CD4-positive, alpha-beta memory T cell (primary cell): ENCODE data around the gene ARMC9. TPM values are rescaled to one million over a fixed set of nuclear protein-coding genes. Genes with fewer than 3 reads are reported as not detected.

Experiments
- CTCF ChIA-PET: fragments of 350-600 bp; sonication (Branson Sonifier 250); formaldehyde crosslinking; loops from one replicate; lab custom pipeline; 2021; ENCODE audit warnings: inconsistent platforms; ENCODE audit not compliant: partially characterized antibody; lab: Charles Lee
- POLR2A ChIA-PET: fragments of 350-600 bp; sonication (Branson Sonifier 250); formaldehyde crosslinking; loops from one replicate; lab custom pipeline; 2021; ENCODE audit not compliant: partially characterized antibody; lab: Charles Lee
- DNase-seq, 5 donors: peaks; one replicate each; pipeline versions ENCODE4 v3.0.0 to v3.0.0-alpha.2; 2020 to 2022; ENCODE audit warnings: mixed read lengths in 1 of 5
- H3K27ac ChIP-seq: one replicate; pipeline ENCODE4 v1.7.0; 2013; ENCODE audit warnings: low read depth, low read length
- H3K27me3 ChIP-seq: 2 replicates; pipeline ENCODE4 v1.7.0; 2013; ENCODE audit warnings: mild to moderate bottlenecking, low read length, moderate library complexity; ENCODE audit not compliant: insufficient read depth
- H3K36me3 ChIP-seq: 2 replicates; pipeline ENCODE4 v1.7.0; 2013; ENCODE audit warnings: mild to moderate bottlenecking, low read length, moderate library complexity; ENCODE audit not compliant: insufficient read depth
- H3K4me1 ChIP-seq: 2 replicates; pipeline ENCODE4 v1.7.0; 2013; ENCODE audit warnings: mild to moderate bottlenecking, low read length, moderate library complexity; ENCODE audit not compliant: insufficient read depth
- H3K4me3 ChIP-seq, 2 donors: one replicate each; pipeline ENCODE4 v1.7.0; 2013; ENCODE audit warnings: low read length in 2 of 2, mild to moderate bottlenecking in 1 of 2
- H3K9me3 ChIP-seq, 2 donors: one replicate each; pipeline ENCODE4 v1.7.0; 2013; ENCODE audit warnings: low read length in 2 of 2, control low read depth in 1 of 2; ENCODE audit not compliant: control insufficient read depth in 1 of 2
- H3K27ac Mint-ChIP-seq, 7 donors: one replicate each; pipeline ENCODE4 v1.8.0; 2020 to 2021; ENCODE audit warnings: mixed read lengths in 7 of 7, mild to moderate bottlenecking in 6 of 7, inconsistent platforms in 3 of 7, moderate library complexity in 3 of 7
- H3K27me3 Mint-ChIP-seq, 2 donors: one replicate each; pipeline ENCODE4 v1.8.0; 2020 to 2021; ENCODE audit warnings: mixed read lengths in 2 of 2
- H3K36me3 Mint-ChIP-seq, 2 donors: one replicate each; pipeline ENCODE4 v1.8.0; 2020 to 2021; ENCODE audit warnings: mixed read lengths in 2 of 2, inconsistent platforms in 1 of 2, mild to moderate bottlenecking in 1 of 2
- H3K4me1 Mint-ChIP-seq, 4 donors: one replicate each; pipeline ENCODE4 v1.8.0; 2020 to 2021; ENCODE audit warnings: mixed read lengths in 4 of 4, mild to moderate bottlenecking in 1 of 4
- H3K4me3 Mint-ChIP-seq, 8 donors: one replicate each; pipeline ENCODE4 v1.8.0; 2020 to 2021; ENCODE audit warnings: mixed read lengths in 8 of 8, mild to moderate bottlenecking in 7 of 8, moderate library complexity in 6 of 8, inconsistent platforms in 3 of 8
- H3K9me3 Mint-ChIP-seq, 8 donors: one replicate each; pipeline ENCODE4 v1.8.0; 2020 to 2021; ENCODE audit warnings: mixed read lengths in 8 of 8, mild to moderate bottlenecking in 5 of 8, inconsistent platforms in 3 of 8, moderate library complexity in 1 of 8
- intact Hi-C: fragments of 100-400 bp; cut with micrococcal nuclease; formaldehyde crosslinking; loops from one replicate; pipeline ENCODE4 v1.15.1; 2023
- polyA plus RNA-seq, 2 donors: library from polyadenylated mRNA; unstranded; fragments of 300-500 nt; fragmentation: Illumina TruSeq; gene quantifications; one replicate each; pipeline ENCODE4 v1.2.3, GENCODE V29; 2021
- total RNA-seq, 2 experiments: library from RNA; stranded (reverse); gene quantifications; one replicate each; pipeline ENCODE4 v1.2.3, GENCODE V29; 2021

ARMC9 gene
- total and polyA plus RNA-seq, 4 experiments from 2014 or later = 0.50 to 1.4 (median 1.1) TPM; not detected in 1

DNA sequence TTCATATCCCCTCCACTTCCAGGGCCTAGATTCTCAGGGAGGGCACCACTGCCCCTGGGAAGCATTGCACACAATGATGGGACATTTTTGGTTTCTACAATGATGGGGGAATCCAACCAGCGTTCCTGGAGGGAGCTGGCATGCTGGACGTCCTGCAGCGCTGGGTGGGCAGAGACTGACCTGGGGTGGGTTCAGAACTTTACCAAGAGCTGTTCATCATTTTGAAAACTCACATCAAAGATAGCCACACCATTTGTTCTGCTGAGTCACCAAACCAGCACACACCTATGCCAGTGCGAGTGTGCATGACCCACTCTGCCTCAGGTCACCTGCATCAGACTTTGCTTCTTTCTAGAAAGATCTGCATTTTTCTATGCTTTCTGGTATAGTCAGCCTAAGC lies 14.1 kb upstream of the ARMC9 start:
- POLR2A ChIA-PET = interaction anchor here (0.6 kb wide), 1 partner anchor 12 kb away, joined by 4 read pairs; no protein-coding TSS in a partner anchor
- no peaks in the 10 kb centered on the region for H3K9me3 Mint-ChIP-seq

GRCh38 chr2:231185050-231185725 lies 13.2 kb upstream of the ARMC9 start:
- no peaks in the 10 kb centered on the region for H3K36me3 Mint-ChIP-seq
- ChIA-PET POLR2A (no interaction called here), CTCF (interaction anchor here (0.9 kb wide), 1 partner anchor 11 kb away, joined by 3 read pairs; no protein-coding TSS in a partner anchor)
- intact Hi-C loops = no loop called here
- Histone ChIP-seq H3K4me3 (no peak overlapping the region), H3K4me1 (no peaks in the 10 kb centered on the region), H3K27me3 (peaks cover 3% of the 10 kb centered on the region), H3K27ac (no peak overlapping the region), H3K36me3 (no peaks in the 10 kb centered on the region), H3K9me3 (no peaks in the 10 kb centered on the region)
- no peaks in the 10 kb centered on the region for H3K9me3 Mint-ChIP-seq
- H3K27ac Mint-ChIP-seq = no peak overlapping the region
- peaks cover 1 to 2% (median 2%) of the 10 kb centered on the region in 4 donors for H3K4me1 Mint-ChIP-seq
- no peak for DNase-seq
- no peak overlapping the region for H3K4me3 Mint-ChIP-seq
- peaks cover 17 to 18% of the 10 kb centered on the region in 2 donors for H3K27me3 Mint-ChIP-seq

More for the DNA sequence above, 14.1 kb upstream of the ARMC9 start:
- Mint-ChIP-seq H3K4me1 (peaks cover 6 to 9% (median 7%) of the 10 kb centered on the region in 4 donors), H3K27ac (no peak overlapping the region), H3K36me3 (no peaks in the 10 kb centered on the region), H3K4me3 (no peak overlapping the region), H3K27me3 (peaks cover 13% of the 10 kb centered on the region in 2 donors)
- CTCF ChIA-PET = no interaction called here
- H3K4me1 ChIP-seq = no peaks in the 10 kb centered on the region
- intact Hi-C loops = no loop called here
- no peaks in the 10 kb centered on the region for H3K36me3 ChIP-seq
- no peak for DNase-seq
- no peaks in the 10 kb centered on the region for H3K9me3 ChIP-seq
- no peak overlapping the region for H3K4me3 ChIP-seq
- H3K27ac ChIP-seq = no peak overlapping the region
- peaks cover 3% of the 10 kb centered on the region for H3K27me3 ChIP-seq

DNA sequence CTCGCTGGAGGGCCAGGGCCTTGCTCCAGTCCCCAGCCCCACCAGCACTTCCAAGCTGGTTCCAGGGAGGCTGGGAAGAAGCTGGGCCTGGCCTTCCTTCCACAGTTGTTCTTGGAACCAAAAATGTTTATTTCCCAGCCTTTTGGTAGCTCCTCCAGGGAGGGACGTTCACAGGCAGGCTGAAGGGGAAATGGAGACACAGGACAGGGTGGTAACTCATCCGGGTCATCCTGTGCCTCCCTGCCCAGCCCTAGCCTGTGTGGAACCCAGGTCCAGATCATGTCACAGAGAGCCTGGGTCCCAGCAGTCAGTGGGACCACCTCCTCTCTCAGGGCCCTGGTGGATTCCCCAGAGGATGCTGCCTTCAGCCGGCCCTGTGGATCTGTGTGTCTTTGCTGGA lies 12.5 kb upstream of the ARMC9 start:
- DNase-seq = no peak
- Histone ChIP-seq H3K4me3 (no peak overlapping the region), H3K27ac (no peak overlapping the region), H3K4me1 (no peaks in the 10 kb centered on the region), H3K27me3 (peaks cover 3% of the 10 kb centered on the region), H3K9me3 (no peaks in the 10 kb centered on the region), H3K36me3 (no peaks in the 10 kb centered on the region)
- no peaks in the 10 kb centered on the region for H3K9me3 Mint-ChIP-seq
- POLR2A ChIA-PET = no interaction called here
- H3K4me3 Mint-ChIP-seq = no peak overlapping the region
- no peaks in the 10 kb centered on the region for H3K36me3 Mint-ChIP-seq
- H3K4me1 Mint-ChIP-seq = peaks cover 0 to 1% (median 0%) of the 10 kb centered on the region in 4 donors
- intact Hi-C loops = no loop called here
- peaks cover 17 to 20% of the 10 kb centered on the region in 2 donors for H3K27me3 Mint-ChIP-seq
- CTCF ChIA-PET = interaction anchor here (0.9 kb wide), 1 partner anchor 12 kb away, joined by 3 read pairs; no protein-coding TSS in a partner anchor
- no peak overlapping the region for H3K27ac Mint-ChIP-seq

DNA sequence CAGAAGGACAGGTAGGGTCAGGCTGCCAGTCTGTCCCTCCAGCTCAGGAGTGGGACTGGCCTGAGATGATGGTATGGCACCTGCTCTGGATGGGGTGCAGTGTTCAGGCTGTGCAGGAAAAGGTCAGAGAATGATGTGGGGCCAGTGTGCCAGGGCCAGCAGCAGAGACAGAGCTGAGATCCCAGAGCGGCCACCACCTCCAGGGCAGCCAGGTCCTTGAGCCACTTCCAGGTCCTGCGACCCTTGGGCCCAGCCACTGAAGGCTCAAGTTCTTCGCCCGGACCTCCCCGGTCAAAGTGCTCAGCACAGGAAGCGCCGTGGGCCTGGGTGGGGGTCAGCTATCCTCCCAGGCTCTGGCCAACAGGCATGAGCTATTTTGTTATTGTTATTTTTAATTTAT lies 12.1 kb upstream of the ARMC9 start:
- H3K4me3 Mint-ChIP-seq = no peak overlapping the region
- H3K4me1 Mint-ChIP-seq = peaks cover 0 to 1% (median 0%) of the 10 kb centered on the region in 4 donors
- H3K27ac Mint-ChIP-seq = no peak overlapping the region
- ChIA-PET CTCF (no interaction called here), POLR2A (no interaction called here)
- H3K27me3 Mint-ChIP-seq = peaks cover 17 to 20% of the 10 kb centered on the region in 2 donors
- H3K36me3 Mint-ChIP-seq = no peaks in the 10 kb centered on the region
- intact Hi-C loops = no loop called here
- H3K27ac ChIP-seq = no peak overlapping the region
- H3K27me3 ChIP-seq = peaks cover 3% of the 10 kb centered on the region
- H3K4me3 ChIP-seq = no peak overlapping the region
- no peak for DNase-seq
- no peaks in the 10 kb centered on the region for H3K4me1 ChIP-seq
- H3K36me3 ChIP-seq = no peaks in the 10 kb centered on the region
- no peaks in the 10 kb centered on the region for H3K9me3 Mint-ChIP-seq
- H3K9me3 ChIP-seq = no peaks in the 10 kb centered on the region

GRCh38 chr2:231187736-231188505 lies 10.5 kb upstream of the ARMC9 start:
- POLR2A ChIA-PET = no interaction called here
- Mint-ChIP-seq H3K36me3 (no peaks in the 10 kb centered on the region), H3K4me3 (no peak overlapping the region), H3K27ac (no peak overlapping the region), H3K27me3 (peaks cover 20 to 22% of the 10 kb centered on the region in 2 donors), H3K9me3 (no peaks in the 10 kb centered on the region), H3K4me1 (peaks cover 0 to 1% (median 0%) of the 10 kb centered on the region in 4 donors)
- H3K27me3 ChIP-seq = peaks cover 3% of the 10 kb centered on the region
- intact Hi-C loops = no loop called here
- no peak overlapping the region for H3K4me3 ChIP-seq
- H3K27ac ChIP-seq = no peak overlapping the region
- no peaks in the 10 kb centered on the region for H3K4me1 ChIP-seq
- H3K9me3 ChIP-seq = no peaks in the 10 kb centered on the region
- CTCF ChIA-PET = no interaction called here
- H3K36me3 ChIP-seq = no peaks in the 10 kb centered on the region
- DNase-seq = no peak

GRCh38 chr2:231188506-231189170 lies 9.8 kb upstream of the ARMC9 start:
- Histone ChIP-seq H3K4me1 (no peaks in the 10 kb centered on the region), H3K27me3 (peaks cover 3% of the 10 kb centered on the region), H3K36me3 (no peaks in the 10 kb centered on the region), H3K9me3 (no peaks in the 10 kb centered on the region), H3K27ac (no peak overlapping the region), H3K4me3 (no peak overlapping the region)
- ChIA-PET POLR2A (no interaction called here), CTCF (no interaction called here)
- DNase-seq = no peak
- peaks cover 0 to 1% (median 0%) of the 10 kb centered on the region in 4 donors for H3K4me1 Mint-ChIP-seq
- no peaks in the 10 kb centered on the region for H3K9me3 Mint-ChIP-seq
- H3K4me3 Mint-ChIP-seq = no peak overlapping the region
- H3K27ac Mint-ChIP-seq = no peak overlapping the region
- intact Hi-C loops = no loop called here
- peaks cover 20 to 22% of the 10 kb centered on the region in 2 donors for H3K27me3 Mint-ChIP-seq
- H3K36me3 Mint-ChIP-seq = no peaks in the 10 kb centered on the region

GRCh38 chr2:231189171-231189530 lies 9.3 kb upstream of the ARMC9 start:
- Mint-ChIP-seq H3K27ac (no peak overlapping the region), H3K4me1 (peaks cover 0 to 1% (median 0%) of the 10 kb centered on the region in 4 donors), H3K27me3 (peaks cover 20 to 22% of the 10 kb centered on the region in 2 donors), H3K4me3 (no peak overlapping the region), H3K36me3 (no peaks in the 10 kb centered on the region), H3K9me3 (no peaks in the 10 kb centered on the region)
- ChIA-PET POLR2A (no interaction called here), CTCF (no interaction called here)
- Histone ChIP-seq H3K4me3 (no peak overlapping the region), H3K36me3 (no peaks in the 10 kb centered on the region), H3K27me3 (peaks cover 3% of the 10 kb centered on the region), H3K27ac (no peak overlapping the region), H3K9me3 (no peaks in the 10 kb centered on the region), H3K4me1 (no peaks in the 10 kb centered on the region)
- DNase-seq = no peak
- intact Hi-C loops = no loop called here
